Upper lobe of right lung (tissue), 1 donor: ENCODE data around the gene ADGRL3. TPM values are rescaled to one million over a fixed set of nuclear protein-coding genes. Genes with fewer than 3 reads are reported as not detected.

Source experiments
- ATAC-seq: fragments of 200-7000 bp; cut with Tn5 transposase; one replicate; pipeline ENCODE4 v1.9.1; 2020; ENCODE audit warnings: mild to moderate bottlenecking, moderate library complexity
- DNase-seq: peaks from one replicate; pipeline ENCODE4 v3.0.0-alpha.2; 2020
- H3K27ac ChIP-seq: fragments of 200-600 bp; one replicate; pipeline ENCODE4 v1.8.0; 2022
- H3K27me3 ChIP-seq: fragments of 200-600 bp; one replicate; pipeline ENCODE4 v1.8.0; 2022; ENCODE audit warnings: mild to moderate bottlenecking
- H3K36me3 ChIP-seq: fragments of 200-600 bp; one replicate; pipeline ENCODE4 v1.8.0; 2022
- H3K4me1 ChIP-seq: fragments of 200-600 bp; one replicate; pipeline ENCODE4 v1.8.0; 2022
- H3K4me3 ChIP-seq: fragments of 200-600 bp; one replicate; pipeline ENCODE4 v1.8.0; 2022; ENCODE audit warnings: mild to moderate bottlenecking
- H3K9me3 ChIP-seq: fragments of 200-600 bp; one replicate; pipeline ENCODE4 v1.8.0; 2022
- intact Hi-C: fragments of 100-400 bp; cut with DNase I; formaldehyde crosslinking; loops from one replicate; pipeline ENCODE4 v1.11.0; 2022
- total RNA-seq: library from RNA; stranded (reverse); fragmentation: NEBNext Ultra II Directional; extraction: Animal tissue kit (Norgen Biotek cat#: 25700); gene quantifications from one replicate; pipeline ENCODE4 v1.2.1, GENCODE V29; 2021
- TF ChIP-seq, protein P1 (sequence below): fragments of 200-600 bp; IDR thresholded peaks from one replicate; pipeline ENCODE4 v1.8.0; 2022; ENCODE audit warnings: antibody characterized with exemption
- donor health status: DM: no; HTN: yes; CAD: no; lungs with severe emphysema.

ADGRL3 gene
- total RNA-seq, 1 donor from 2014 or later = 4.0 TPM

DNA sequence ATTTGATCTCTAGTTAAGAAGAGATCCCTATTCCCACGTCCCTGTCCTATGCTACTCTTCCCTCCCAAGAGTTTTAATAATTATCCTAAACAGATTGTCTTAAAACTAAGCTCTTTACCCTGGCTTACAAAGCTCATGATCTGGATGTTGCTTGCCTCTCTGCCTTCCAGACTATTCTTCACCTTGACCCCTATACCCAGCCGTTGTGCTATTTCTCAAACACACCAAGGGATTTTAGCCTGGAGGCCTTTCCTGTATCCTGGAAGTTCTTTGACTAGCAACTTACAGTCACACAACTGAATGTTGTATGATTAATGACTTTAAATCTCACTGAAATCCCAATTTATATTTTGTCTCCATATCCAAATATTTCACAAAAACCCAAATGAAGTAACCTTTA lies 314.9 kb downstream of the ADGRL3 start:
- intact Hi-C loops = no loop called here
- Histone ChIP-seq H3K9me3 (no peaks in the 10 kb centered on the region), H3K4me3 (no peak overlapping the region), H3K27ac (no peak overlapping the region), H3K27me3 (no peaks in the 10 kb centered on the region), H3K36me3 (no peaks in the 10 kb centered on the region), H3K4me1 (no peaks in the 10 kb centered on the region)
- ATAC-seq (no peak), DNase-seq (no peak)
- TF ChIP-seq, protein P1, sequence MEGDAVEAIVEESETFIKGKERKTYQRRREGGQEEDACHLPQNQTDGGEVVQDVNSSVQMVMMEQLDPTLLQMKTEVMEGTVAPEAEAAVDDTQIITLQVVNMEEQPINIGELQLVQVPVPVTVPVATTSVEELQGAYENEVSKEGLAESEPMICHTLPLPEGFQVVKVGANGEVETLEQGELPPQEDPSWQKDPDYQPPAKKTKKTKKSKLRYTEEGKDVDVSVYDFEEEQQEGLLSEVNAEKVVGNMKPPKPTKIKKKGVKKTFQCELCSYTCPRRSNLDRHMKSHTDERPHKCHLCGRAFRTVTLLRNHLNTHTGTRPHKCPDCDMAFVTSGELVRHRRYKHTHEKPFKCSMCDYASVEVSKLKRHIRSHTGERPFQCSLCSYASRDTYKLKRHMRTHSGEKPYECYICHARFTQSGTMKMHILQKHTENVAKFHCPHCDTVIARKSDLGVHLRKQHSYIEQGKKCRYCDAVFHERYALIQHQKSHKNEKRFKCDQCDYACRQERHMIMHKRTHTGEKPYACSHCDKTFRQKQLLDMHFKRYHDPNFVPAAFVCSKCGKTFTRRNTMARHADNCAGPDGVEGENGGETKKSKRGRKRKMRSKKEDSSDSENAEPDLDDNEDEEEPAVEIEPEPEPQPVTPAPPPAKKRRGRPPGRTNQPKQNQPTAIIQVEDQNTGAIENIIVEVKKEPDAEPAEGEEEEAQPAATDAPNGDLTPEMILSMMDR = no peak

DNA sequence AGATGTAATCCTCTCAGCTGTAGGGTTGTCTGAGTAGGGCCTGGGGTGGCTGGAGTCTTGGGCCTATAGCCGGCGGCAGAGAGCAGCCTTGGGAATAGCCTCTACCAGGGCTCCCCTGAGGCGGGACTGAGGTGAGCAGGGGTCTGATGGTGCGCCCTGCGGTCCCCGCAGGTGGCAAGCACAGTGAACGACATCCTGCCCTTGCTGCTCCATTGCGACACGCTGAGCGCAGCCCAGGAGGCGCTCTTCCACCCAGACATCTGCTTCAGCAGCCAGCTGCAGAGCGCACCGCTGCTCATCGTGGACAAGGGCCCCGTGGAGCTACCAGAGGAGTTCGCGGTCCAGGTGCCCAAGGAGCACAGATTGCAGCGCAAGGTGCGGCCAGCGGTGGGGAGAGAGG lies 317.0 kb downstream of the ADGRL3 start:
- no peak overlapping the region for H3K27ac ChIP-seq
- H3K4me3 ChIP-seq = no peak overlapping the region
- no peaks in the 10 kb centered on the region for H3K9me3 ChIP-seq
- no peak for DNase-seq
- H3K4me1 ChIP-seq = no peaks in the 10 kb centered on the region
- TF ChIP-seq, protein P1 = no peak
- intact Hi-C loops = no loop called here
- H3K36me3 ChIP-seq = no peaks in the 10 kb centered on the region
- no peaks in the 10 kb centered on the region for H3K27me3 ChIP-seq
- no peak for ATAC-seq

DNA sequence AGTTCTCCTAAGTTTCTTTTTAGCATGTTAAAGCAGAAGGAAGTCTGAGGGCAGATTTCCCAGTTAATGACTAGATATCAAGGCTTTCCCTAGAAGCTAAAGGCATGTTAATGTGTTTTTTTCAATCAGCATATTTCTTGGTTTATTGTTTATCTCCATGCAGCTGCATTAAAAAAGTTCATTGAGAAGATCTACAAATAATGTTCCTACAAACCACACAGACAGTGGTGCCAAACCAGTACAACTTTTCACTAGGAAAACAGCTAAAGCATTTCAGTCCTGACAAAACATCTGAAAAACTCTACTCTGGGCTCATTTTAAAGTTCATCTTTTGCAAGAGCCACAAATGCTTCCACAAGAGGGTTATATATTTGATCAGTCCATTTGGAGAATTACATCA lies 320.0 kb downstream of the ADGRL3 start:
- Histone ChIP-seq H3K9me3 (no peaks in the 10 kb centered on the region), H3K36me3 (no peaks in the 10 kb centered on the region), H3K27ac (no peak overlapping the region), H3K4me3 (no peak overlapping the region), H3K27me3 (no peaks in the 10 kb centered on the region), H3K4me1 (no peaks in the 10 kb centered on the region)
- TF ChIP-seq, protein P1 = no peak
- DNase-seq = no peak
- ATAC-seq = no peak
- intact Hi-C loops = no loop called here

DNA sequence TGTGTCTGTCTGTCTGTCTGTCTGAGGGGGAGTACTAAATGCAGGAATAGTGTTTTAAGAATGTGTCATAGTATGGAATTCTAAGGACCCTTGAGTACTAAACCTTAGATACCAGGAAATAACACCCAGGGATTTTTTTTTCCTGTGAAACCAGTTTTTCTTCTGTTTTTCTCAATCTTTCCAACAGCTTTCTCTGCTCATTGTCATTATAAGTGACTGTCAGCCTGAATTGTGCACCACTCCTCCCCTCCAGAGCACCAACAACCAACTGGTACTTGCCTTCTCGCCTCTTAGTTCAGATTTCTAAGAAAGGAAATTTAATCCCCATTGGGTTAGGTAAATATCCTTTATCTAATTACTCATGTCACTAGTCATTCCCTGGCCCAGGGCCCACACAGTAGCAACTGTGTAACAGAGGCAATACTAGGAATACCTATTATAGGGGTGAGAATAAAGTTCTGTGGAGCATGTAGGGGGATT lies 320.6 kb downstream of the ADGRL3 start:
- no peak for DNase-seq
- ATAC-seq = no peak
- Histone ChIP-seq H3K4me3 (no peak overlapping the region), H3K36me3 (no peaks in the 10 kb centered on the region), H3K4me1 (no peaks in the 10 kb centered on the region), H3K27ac (no peak overlapping the region), H3K27me3 (no peaks in the 10 kb centered on the region), H3K9me3 (no peaks in the 10 kb centered on the region)
- intact Hi-C loops = no loop called here
- TF ChIP-seq, protein P1 = no peak

DNA sequence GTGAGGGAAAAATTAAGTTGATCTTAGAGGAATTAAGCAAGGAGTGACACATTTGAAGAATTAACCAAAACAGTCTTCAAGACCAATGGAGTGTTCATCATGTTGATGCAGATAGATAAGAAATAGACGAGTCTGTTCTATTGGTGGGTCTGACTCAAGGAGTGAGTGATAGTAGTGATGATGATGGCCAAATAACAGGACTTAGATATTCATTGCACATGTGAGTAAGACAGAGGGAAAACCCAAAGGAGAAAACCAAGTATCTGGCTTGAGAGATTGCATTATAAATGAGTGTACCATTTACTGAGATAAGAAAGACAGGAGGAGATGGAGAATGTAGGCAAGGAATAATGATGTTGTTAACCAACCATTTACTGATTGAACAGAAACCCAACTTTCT lies 321.3 kb downstream of the ADGRL3 start:
- Histone ChIP-seq H3K27ac (no peak overlapping the region), H3K4me3 (no peak overlapping the region), H3K36me3 (no peaks in the 10 kb centered on the region), H3K4me1 (no peaks in the 10 kb centered on the region), H3K9me3 (no peaks in the 10 kb centered on the region), H3K27me3 (no peaks in the 10 kb centered on the region)
- TF ChIP-seq, protein P1 = no peak
- ATAC-seq (no peak), DNase-seq (no peak)
- intact Hi-C loops = no loop called here

DNA sequence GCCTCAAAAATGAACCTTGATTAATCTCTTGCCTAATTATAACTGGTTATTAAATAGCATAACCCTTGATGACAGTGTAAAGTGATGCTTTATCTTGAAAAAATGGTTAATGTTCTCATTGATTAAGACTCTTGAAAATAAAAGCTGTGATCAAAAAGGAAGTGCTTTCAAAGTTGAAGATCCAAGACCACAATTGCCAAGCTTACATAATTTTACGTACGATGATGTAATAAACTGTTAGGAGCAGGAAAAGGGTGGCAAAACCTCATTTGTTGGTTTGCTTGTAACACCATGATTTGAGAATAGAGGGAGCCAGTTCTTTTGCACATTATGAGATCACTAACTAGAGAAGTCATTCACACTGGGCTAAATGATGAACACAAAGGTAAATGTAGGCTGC lies 322.2 kb downstream of the ADGRL3 start:
- ATAC-seq = no peak
- intact Hi-C loops = no loop called here
- H3K27ac ChIP-seq = no peak overlapping the region

More for the DNA sequence above, 322.2 kb downstream of the ADGRL3 start:
- no peaks in the 10 kb centered on the region for H3K27me3 ChIP-seq
- no peaks in the 10 kb centered on the region for H3K4me1 ChIP-seq
- H3K4me3 ChIP-seq = no peak overlapping the region
- TF ChIP-seq, protein P1 = no peak
- DNase-seq = no peak
- H3K9me3 ChIP-seq = no peaks in the 10 kb centered on the region
- H3K36me3 ChIP-seq = no peaks in the 10 kb centered on the region
